ENCODE data around the gene SKIDA1.

SKIDA1 gene

DNA sequence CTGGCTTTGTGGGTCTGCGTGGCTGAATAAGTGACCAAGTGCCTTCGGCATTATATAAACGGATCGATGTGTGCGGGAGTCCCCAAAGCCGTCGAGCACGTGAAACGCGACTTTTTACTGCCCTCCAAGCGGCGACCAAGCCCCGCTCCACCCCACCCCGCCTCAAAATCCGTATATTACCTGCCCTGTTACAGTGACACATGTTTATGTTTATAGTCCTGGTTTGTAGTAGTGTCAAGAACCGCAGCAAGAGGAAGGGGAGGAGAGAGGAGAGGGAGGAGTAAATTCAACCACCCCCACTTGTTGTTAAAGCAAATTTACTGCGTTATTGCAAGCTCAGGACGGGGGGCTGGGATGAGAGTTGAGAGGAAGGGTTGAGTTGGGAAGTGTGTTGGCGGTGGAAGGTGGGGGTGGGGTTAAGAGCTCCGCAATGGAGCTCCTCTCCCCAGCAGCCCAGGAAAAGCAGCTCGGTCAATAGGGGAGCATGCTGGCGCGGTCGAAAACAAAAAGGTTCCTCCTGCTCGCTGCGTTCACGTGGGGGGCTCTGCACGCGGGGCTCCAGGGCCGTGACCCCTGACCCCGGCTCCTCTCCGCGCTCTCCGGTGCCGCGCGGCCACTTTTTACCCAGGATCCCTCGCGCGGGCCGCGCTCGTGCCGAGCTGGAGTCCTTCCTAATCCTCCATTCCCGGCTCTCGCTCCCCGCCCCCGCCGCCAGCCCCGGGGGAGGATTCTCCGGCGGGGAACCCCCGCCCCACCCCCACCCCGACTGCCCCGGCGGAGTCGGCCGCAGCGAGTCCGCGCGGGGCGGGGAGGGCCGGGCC is at the start of gene SKIDA1:
TSS of gene SKIDA1 (minus strand) at position 316 of the 821 bp plus-strand sequence. CDS start 7,860 bp downstream, outside the sequence.
- TF ChIP-seq GATA2 (IDR thresholded peaks at IDR 0.05; ENCODE audit: low read depth, low read length) (no peak), GATA3 (IDR thresholded peaks at IDR 0.05; ENCODE audit: low read depth, low read length) (no peak)

DNA sequence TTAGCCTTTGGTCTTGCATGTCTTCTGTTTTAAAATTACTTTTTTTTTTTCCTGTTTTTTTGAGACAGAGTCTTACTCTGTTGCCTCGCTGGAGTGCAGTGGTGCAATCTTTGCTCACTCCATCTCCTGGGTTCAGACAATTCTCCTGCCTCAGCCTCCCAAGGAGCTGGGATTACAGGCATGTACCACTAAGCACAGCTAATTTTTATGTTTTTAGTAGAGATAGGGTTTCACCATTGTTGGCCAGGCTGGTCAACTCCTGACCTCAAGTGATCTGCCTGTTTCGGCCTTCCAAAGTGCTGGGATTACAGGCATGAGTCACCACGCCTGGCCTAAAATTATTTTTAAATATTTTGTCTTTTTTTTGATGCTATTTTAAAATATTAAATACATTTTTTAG is 47.1 kb upstream of the SKIDA1 start:
- TF ChIP-seq GATA2 (IDR thresholded peaks at IDR 0.05; ENCODE audit: low read depth, low read length) (no peak), GATA3 (IDR thresholded peaks at IDR 0.05; ENCODE audit: low read depth, low read length) (no peak)

DNA sequence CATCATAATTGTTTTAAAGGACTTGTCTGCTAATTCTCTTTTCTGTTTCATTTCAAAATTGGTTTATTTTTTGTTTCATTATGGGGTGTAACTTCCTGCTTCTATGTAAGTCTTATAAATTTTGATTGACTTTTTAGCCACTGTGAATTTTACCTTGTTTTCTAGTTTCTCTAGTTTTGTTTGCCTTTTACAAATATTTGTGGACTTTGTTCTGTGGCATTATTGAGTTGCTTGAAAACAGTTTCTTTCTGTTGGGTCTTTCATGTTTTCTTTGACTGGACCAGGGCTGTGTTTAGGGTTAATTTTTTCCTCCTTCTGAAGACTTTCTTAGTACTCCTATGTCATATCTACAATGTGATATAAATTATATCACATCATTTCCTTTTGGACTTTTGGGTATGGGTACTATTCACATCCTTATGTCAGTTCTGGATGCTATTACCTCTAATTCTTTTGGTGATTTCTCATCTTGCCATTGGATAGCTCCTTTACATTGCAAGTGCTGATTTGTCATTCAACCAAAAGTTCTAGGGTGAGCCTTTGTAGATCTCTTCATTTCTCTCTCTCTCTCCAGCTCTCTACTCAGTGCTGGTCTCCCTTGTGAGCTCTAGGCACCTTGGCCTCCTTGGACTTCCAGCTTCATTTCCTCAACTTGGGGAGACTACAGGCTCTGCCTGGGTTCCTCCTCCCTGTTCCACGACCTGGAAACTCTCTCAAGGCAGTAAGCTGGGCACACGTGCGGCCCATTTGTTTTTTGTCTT is 45.5 kb upstream of the SKIDA1 start:
- TF ChIP-seq GATA2 (IDR thresholded peaks at IDR 0.05; ENCODE audit: low read depth, low read length) (no peak), GATA3 (IDR thresholded peaks at IDR 0.05; ENCODE audit: low read depth, low read length) (no peak)

DNA sequence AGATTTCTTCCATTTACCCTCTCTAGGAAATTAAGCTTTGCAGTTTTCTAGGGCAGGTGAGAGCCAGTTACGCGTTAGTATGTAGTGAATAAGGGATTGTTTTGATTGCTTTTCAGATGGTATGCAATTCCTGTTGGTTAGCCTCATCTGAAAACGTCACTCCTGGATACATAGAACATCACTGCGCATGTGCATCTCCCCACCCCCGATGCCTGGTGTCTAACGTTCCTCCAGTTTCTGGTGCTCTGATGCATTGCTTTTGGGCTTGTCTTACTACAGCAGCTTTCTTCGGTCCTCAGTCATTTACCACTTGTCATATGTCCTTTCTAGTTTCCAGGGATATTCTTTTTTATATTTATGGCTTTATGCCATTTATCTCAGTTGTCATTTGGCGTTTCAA is 31.0 kb upstream of the SKIDA1 start:
- TF ChIP-seq GATA2 (IDR thresholded peaks at IDR 0.05; ENCODE audit: low read depth, low read length) = no peak
- no peak for TF ChIP-seq GATA3 (IDR thresholded peaks at IDR 0.05; ENCODE audit: low read depth, low read length)

DNA sequence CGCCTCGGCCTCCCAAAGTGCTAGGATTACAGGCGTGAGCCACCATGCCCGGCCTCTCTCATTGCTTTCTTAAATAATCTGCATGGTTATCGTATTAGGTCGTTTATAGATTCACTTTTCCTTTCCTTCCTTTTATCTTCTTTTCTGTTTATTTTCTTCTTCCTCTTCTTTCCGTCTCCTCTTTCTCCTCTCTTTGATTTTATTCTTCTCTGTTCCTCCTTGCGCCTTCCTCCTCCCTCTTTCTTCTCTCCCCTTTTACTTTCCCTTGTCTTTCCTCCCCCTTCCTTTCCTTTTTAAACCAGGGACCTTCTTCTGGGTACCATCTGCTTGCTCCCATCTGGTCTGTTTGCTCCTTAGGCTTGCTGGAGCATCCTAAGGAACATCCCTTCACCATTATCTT is 27.2 kb upstream of the SKIDA1 start:
- TF ChIP-seq GATA2 (IDR thresholded peaks at IDR 0.05; ENCODE audit: low read depth, low read length) (no peak), GATA3 (IDR thresholded peaks at IDR 0.05; ENCODE audit: low read depth, low read length) (no peak)

DNA sequence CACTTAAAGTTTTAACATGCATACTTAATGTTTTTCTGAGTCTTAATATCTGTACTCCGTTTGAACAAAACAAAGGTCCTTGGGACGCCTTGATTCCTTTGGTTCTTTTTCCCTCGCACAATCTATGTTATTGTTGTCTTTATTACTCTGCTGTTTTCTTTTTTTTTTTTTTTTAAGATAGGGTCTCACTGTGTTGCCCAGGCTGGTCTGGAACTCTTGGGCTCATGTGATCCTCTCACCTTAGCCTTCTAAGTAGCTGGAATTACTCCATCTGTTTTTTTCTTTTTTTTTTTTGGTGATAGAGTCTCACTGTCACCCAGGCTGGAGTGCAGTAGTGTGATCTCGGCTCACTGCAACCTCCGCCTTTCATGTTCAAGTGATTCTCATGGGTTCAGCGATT is 21.8 kb upstream of the SKIDA1 start:
- no peak for TF ChIP-seq GATA2 (IDR thresholded peaks at IDR 0.05; ENCODE audit: low read depth, low read length)
- TF ChIP-seq GATA3 (IDR thresholded peaks at IDR 0.05; ENCODE audit: low read depth, low read length) = no peak

DNA sequence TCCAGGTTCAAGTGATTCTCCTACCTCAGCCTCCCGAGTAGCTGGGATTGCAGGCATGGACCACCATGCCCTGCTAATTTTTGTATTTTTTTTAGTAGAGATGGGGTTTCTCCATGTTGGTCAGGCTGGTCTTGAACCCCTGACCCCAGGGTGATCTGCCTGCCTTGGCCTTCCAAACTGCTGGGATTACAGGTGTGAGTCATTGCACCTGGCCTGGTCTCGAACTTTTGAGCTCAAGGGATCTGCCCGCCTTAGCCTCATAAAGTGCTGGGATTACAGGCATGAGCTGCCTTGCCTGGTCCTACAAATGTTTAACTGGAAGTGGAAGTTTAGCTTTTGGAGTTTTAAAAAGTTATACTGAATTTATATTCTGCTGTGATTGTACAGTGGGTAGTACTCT is 11.4 kb upstream of the SKIDA1 start:
- TF ChIP-seq GATA2 (IDR thresholded peaks at IDR 0.05; ENCODE audit: low read depth, low read length) = no peak
- TF ChIP-seq GATA3 (IDR thresholded peaks at IDR 0.05; ENCODE audit: low read depth, low read length) = no peak

DNA sequence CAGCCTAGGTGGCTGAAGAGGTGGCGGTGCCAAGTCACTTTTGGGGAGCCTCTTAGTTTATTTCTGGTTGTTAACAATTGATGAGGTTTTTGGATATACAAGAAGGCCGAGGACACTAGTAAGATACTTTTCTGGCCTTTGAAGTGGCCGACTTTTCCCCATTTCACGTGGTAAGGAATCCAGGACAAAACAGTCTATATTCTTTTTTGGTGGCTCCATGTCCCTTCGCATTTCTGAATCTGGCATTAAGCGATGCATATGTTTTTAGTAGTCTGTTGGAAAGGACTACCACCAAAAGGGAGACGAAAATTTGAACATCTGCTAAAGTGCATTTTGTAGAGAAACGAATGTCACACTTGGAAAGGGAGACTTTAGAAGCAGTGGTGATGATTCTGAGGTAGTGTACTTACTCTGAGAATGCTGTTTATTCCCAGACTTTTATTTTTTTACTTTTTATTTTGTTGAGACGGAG is 10.0 kb upstream of the SKIDA1 start:
- TF ChIP-seq GATA3 (IDR thresholded peaks at IDR 0.05; ENCODE audit: low read depth, low read length) (no peak), GATA2 (IDR thresholded peaks at IDR 0.05; ENCODE audit: low read depth, low read length) (no peak)

DNA sequence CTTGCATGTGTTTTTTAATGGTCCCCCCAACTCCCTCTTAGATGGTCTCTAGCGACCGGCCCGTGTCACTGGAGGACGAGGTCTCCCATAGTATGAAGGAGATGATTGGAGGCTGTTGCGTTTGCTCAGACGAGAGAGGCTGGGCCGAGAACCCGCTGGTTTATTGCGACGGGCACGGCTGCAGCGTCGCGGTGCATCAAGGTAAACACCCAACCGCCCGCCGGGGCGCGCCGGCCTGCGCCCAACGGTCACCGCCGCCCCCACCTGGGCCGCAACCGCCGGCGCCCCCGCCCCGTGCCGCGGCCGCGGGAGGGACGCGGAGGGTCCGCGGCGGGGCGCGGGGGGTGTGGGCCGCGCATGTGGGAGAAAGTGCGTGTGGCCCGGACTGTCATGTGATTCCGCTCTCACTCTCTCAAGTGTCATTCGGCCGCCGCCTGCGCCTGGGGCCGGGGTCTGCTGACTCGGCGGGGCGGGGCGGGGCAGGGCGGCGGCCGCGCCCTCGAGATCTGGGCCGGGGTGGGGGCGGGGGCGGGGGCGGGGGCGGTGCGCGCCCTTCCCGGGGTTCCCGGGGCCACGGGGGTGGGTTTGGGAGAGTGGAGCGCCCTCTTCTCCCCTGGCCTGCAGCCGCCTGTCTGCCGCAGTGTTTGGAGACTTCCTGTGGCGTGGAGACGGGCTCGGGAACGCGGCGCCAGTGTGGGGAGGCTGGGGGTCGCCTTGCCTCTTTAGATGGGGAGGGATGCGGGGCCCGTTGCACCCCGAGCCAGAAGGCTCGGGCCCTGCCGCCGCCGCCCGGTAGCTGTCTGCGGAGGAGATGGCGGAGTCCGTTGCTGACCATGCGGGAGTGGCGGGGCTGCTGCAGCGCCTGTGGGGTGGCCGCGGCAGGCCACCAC is 9.4 kb upstream of the SKIDA1 start:
- TF ChIP-seq GATA2 (IDR thresholded peaks at IDR 0.05; ENCODE audit: low read depth, low read length) (no peak), GATA3 (IDR thresholded peaks at IDR 0.05; ENCODE audit: low read depth, low read length) (no peak)

DNA sequence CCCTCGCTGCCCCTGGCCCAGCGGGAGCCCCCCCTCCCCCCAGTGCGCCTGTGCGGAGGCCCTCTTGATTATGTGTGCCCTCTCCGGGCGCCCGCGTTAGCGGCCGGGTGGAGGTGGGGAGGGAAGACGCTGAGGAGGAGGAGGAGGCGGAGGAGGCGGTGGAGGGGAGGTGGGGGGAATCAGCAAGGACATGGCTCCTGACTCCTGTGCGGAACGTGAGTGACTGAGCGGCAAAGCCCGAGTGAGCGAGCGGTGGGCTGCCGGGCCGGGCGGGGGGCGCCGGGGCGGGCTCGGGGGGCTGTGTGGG is 8.8 kb upstream of the SKIDA1 start:
- no peak for TF ChIP-seq GATA3 (IDR thresholded peaks at IDR 0.05; ENCODE audit: low read depth, low read length)
- TF ChIP-seq GATA2 (IDR thresholded peaks at IDR 0.05; ENCODE audit: low read depth, low read length) = no peak

DNA sequence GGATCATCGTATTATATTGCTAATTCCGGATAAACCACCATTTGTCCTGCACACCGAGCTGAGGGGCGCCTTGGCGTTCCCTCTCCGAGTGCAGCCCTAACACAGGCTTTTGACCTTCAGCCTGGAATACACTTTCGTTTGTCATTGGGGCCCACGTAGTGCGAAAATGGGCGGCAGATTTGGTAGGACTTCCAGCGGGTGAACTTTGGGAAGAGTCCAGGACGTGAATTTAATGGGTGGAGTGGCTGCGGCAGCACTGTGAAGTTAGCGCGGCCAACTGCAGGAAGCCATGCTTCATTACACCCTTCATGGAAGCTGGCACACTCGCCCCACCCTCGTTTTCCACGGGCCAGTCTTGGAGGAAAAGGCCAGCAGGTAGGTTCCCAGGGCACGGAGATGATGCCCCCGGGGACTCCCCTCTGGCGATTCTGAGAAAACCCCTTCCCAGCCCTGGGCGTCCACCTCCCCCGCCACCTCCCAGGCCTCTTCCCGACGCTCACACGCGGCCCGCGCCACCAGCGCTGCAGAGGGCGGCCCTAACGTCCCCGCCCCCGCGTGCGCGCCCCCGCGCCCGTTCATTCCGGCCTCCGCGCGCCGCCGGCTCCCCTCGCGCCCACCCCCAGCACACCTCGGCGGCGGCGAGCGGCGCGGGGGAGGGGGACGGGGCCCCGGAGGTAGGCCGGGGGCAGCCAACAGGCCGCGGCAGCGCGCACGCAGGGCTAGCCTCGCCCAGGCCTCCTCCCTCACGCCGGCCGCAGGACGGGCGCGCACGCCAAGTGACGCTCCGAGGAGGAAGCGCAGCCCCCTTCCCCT is 8.2 kb upstream of the SKIDA1 start, which contains the start of gene MLLT10:
TSS of gene MLLT10 (plus strand) at position 766 of the 813 bp plus-strand sequence. CDS start 413 bp downstream, outside the sequence.
- no peak for TF ChIP-seq GATA2 (IDR thresholded peaks at IDR 0.05; ENCODE audit: low read depth, low read length)
- TF ChIP-seq GATA3 (IDR thresholded peaks at IDR 0.05; ENCODE audit: low read depth, low read length) = no peak

DNA sequence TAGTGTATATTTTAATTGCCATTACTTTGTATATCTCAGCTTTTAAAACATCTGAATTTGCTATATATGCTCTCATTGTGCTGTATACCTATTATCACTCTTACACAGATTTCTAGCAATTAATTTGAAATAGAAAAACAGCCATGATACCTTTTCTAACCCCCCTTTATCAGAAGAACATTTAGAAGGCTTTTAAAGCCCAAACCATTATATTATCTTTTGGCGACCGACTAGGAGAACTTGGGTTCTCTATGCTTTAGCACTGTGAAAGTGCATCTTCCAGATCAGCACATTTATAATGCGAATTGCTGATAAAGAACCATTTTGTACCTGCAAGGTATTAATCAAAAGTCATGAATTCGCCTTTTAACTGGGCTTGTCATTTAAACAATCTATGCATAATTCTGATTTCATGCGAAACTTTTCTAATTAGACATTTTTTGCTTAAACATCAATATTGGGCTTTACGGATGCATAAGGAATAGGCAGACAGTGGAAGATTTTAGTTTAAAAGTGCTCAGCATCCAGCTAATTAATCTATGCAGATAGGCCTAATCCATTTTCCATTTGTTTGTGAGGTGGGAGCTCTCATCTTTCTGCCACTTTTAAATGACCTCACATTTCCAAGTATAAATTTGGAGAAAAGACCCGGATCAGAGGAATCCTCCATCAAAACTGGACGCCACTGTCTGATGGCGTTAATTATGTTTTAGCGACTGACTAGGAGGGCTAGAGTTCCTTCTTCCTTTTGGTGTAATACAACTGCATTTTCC is 7.4 kb upstream of the SKIDA1 start:
- TF ChIP-seq GATA3 (IDR thresholded peaks at IDR 0.05; ENCODE audit: low read depth, low read length) (no peak), GATA2 (IDR thresholded peaks at IDR 0.05; ENCODE audit: low read depth, low read length) (no peak)
